ENCODE measurements around the gene SLC16A2.

Gene SLC16A2

DNA sequence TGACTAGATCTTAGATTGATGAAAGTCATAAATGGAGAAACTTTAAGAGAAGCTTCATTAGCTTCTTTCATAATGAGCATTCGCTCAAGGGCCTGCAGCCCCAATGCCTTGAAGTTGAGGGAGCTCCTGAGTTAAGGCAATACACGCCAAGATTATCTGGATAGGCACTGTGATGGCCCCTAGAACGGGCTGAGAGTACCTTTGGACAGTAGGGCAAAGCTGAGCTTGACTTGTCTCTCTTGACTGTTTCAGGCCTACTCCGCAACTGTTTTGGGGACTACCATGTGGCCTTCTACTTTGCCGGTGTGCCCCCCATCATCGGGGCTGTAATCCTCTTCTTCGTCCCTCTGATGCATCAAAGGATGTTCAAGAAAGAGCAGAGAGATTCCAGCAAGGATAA, 109.8 kb downstream of the SLC16A2 start:
- H2AFZ ChIP-seq (ENCODE audit: low read length), result no peak overlapping the region
- H3F3A ChIP-seq (ENCODE audit: low read depth), result no peaks in the 10 kb centered on the region
- TF ChIP-seq EZH2phosphoT487 (IDR thresholded peaks at IDR 0.05; ENCODE audit: borderline replicate concordance), result no peak
- TF ChIP-seq, protein P1, sequence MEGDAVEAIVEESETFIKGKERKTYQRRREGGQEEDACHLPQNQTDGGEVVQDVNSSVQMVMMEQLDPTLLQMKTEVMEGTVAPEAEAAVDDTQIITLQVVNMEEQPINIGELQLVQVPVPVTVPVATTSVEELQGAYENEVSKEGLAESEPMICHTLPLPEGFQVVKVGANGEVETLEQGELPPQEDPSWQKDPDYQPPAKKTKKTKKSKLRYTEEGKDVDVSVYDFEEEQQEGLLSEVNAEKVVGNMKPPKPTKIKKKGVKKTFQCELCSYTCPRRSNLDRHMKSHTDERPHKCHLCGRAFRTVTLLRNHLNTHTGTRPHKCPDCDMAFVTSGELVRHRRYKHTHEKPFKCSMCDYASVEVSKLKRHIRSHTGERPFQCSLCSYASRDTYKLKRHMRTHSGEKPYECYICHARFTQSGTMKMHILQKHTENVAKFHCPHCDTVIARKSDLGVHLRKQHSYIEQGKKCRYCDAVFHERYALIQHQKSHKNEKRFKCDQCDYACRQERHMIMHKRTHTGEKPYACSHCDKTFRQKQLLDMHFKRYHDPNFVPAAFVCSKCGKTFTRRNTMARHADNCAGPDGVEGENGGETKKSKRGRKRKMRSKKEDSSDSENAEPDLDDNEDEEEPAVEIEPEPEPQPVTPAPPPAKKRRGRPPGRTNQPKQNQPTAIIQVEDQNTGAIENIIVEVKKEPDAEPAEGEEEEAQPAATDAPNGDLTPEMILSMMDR (conservative IDR thresholded peaks at IDR 0.05; ENCODE audit: low read length), result no peak
- H3K4me2 ChIP-seq (ENCODE audit: low read depth, low read length, poor library complexity, severe bottlenecking), result no peak overlapping the region
- no peaks in the 10 kb centered on the region for H4K20me1 ChIP-seq (ENCODE audit: insufficient read depth, low read length, poor library complexity, severe bottlenecking)
- no peaks in the 10 kb centered on the region for H3K27me3 ChIP-seq (ENCODE audit: insufficient read depth, low read length, poor library complexity, severe bottlenecking)
- no peaks in the 10 kb centered on the region for H3K9me3 ChIP-seq (ENCODE audit: insufficient read depth, low read depth, low read length)
- H3K9me2 ChIP-seq (replicated peaks; ENCODE audit: low read depth, low read length), result no peaks in the 10 kb centered on the region
- H3K4me1 ChIP-seq (ENCODE audit: insufficient read depth, low read length, poor library complexity, severe bottlenecking), result peaks cover 5% of the 10 kb centered on the region
- no peaks in the 10 kb centered on the region for H3K36me3 ChIP-seq (ENCODE audit: insufficient read depth, low read length)
- H3K79me2 ChIP-seq (ENCODE audit: insufficient read depth, low read length), result no peaks in the 10 kb centered on the region
- no peak overlapping the region for H3K4me3 ChIP-seq (ENCODE audit: low read length, poor library complexity, severe bottlenecking)
- H3K9ac ChIP-seq (ENCODE audit: low read depth, low read length, poor library complexity, severe bottlenecking), result no peak overlapping the region

DNA sequence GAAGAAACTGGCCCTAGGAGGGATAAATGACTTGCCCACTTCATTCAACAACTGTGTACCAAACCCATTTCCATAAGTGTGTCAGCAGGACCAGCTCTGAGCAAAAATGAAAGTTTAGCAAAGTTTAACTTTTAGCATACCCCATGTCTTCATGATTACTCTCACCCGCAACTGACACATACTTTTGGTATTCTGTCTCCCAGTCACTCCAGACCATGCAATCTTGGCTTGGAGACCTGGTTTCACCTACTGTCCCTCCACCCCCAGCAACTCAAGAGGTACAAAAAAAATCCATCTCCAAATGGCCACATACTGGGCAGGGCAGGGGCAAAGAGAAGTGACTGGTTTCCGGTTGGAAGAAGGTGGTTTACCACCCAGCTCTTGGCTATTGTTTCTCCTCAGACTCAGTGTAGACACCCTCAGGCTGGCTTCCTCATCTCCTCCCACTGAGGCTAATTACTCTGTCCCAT, 113.3 kb downstream of the SLC16A2 start:
- Histone ChIP-seq H3K36me3 (ENCODE audit: insufficient read depth, low read length) (no peaks in the 10 kb centered on the region), H3K4me2 (ENCODE audit: low read depth, low read length, poor library complexity, severe bottlenecking) (peak overlapping the region; percentile 71), H2AFZ (ENCODE audit: low read length) (no peak overlapping the region), H3K27me3 (ENCODE audit: insufficient read depth, low read length, poor library complexity, severe bottlenecking) (no peaks in the 10 kb centered on the region), H3K4me3 (ENCODE audit: low read length, poor library complexity, severe bottlenecking) (peak overlapping the region; percentile 84), H3F3A (ENCODE audit: low read depth) (no peaks in the 10 kb centered on the region), H3K9ac (ENCODE audit: low read depth, low read length, poor library complexity, severe bottlenecking) (peak overlapping the region; percentile 79), H3K9me2 (replicated peaks; ENCODE audit: low read depth, low read length) (no peaks in the 10 kb centered on the region), H4K20me1 (ENCODE audit: insufficient read depth, low read length, poor library complexity, severe bottlenecking) (no peaks in the 10 kb centered on the region), H3K4me1 (ENCODE audit: insufficient read depth, low read length, poor library complexity, severe bottlenecking) (peaks cover 5% of the 10 kb centered on the region), H3K9me3 (ENCODE audit: insufficient read depth, low read depth, low read length) (no peaks in the 10 kb centered on the region), H3K79me2 (ENCODE audit: insufficient read depth, low read length) (no peaks in the 10 kb centered on the region)
- TF ChIP-seq EZH2phosphoT487 (IDR thresholded peaks at IDR 0.05; ENCODE audit: borderline replicate concordance), result no peak

DNA sequence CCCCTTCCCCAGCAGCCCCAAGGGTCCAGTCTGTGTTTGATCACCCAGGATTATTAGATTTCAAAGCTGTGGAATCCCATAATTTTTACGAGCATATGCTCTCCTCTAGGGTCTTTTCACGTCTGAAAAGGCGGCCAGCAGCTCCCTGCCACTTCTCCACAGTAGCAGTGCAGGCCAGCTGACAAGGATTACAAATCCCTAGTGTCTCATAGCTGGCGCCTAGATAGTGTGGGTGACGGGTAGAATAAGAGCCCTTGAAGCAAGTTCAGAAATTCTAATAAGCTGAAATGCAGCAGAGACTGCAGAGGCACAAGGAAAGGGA, 113.8 kb downstream of the SLC16A2 start:
- Histone ChIP-seq H3F3A (ENCODE audit: low read depth) (no peaks in the 10 kb centered on the region), H3K79me2 (ENCODE audit: insufficient read depth, low read length) (no peaks in the 10 kb centered on the region), H3K4me2 (ENCODE audit: low read depth, low read length, poor library complexity, severe bottlenecking) (peak overlapping the region; percentile 71), H3K9ac (ENCODE audit: low read depth, low read length, poor library complexity, severe bottlenecking) (peak overlapping the region; percentile 79), H3K27me3 (ENCODE audit: insufficient read depth, low read length, poor library complexity, severe bottlenecking) (no peaks in the 10 kb centered on the region), H3K9me2 (replicated peaks; ENCODE audit: low read depth, low read length) (no peaks in the 10 kb centered on the region), H3K36me3 (ENCODE audit: insufficient read depth, low read length) (no peaks in the 10 kb centered on the region), H2AFZ (ENCODE audit: low read length) (0 out of 2 replicates have a peak overlapping the region, but pooled peaks have one; percentile 79), H3K4me1 (ENCODE audit: insufficient read depth, low read length, poor library complexity, severe bottlenecking) (peaks cover 5% of the 10 kb centered on the region), H3K9me3 (ENCODE audit: insufficient read depth, low read depth, low read length) (no peaks in the 10 kb centered on the region), H4K20me1 (ENCODE audit: insufficient read depth, low read length, poor library complexity, severe bottlenecking) (no peaks in the 10 kb centered on the region), H3K4me3 (ENCODE audit: low read length, poor library complexity, severe bottlenecking) (peak overlapping the region; percentile 84)
- TF ChIP-seq EZH2phosphoT487 (IDR thresholded peaks at IDR 0.05; ENCODE audit: borderline replicate concordance), result no peak
- TF ChIP-seq, protein P1 (conservative IDR thresholded peaks at IDR 0.05; ENCODE audit: low read length), result no peak

DNA sequence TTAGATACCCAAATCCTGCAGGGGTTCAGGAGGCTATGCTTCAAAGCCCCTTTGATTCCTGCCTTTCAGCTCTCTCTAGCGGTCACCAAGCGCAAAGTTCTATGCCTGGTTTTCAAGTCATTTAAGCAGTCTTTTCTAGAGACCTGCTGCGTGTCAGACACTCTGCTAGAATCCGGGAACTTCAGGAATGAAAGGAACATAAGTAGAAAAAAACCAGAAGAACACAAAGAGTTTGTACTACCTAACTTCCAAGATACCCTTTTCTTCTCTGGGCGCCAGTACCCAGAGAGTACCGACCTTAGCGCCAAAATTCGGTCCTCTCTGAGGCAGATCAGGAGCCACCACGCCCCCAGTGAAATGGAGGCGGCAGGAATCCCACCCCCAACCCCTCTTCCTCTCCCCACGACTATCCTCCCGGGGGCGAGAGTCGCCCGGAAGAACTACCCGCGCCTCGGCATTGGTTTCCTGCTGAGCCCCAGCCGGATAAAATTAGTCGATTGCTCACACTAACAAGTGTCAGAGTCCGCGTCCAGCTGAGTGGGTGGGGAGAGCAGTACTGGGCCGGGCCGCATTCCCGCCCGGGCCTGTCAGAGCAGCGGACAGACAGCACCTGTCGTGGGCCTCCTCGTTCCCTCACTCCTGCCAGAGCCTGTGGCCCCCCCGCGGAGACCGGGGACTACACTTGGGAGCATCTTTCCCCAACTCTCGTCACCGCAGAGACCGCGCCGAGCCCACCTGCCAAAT, 114.3 kb downstream of the SLC16A2 start:
- TF ChIP-seq, protein P1 (conservative IDR thresholded peaks at IDR 0.05; ENCODE audit: low read length), result peak; percentile 61
- no peak for TF ChIP-seq EZH2phosphoT487 (IDR thresholded peaks at IDR 0.05; ENCODE audit: borderline replicate concordance)
- Histone ChIP-seq H3K27me3 (ENCODE audit: insufficient read depth, low read length, poor library complexity, severe bottlenecking) (no peaks in the 10 kb centered on the region), H3K4me2 (ENCODE audit: low read depth, low read length, poor library complexity, severe bottlenecking) (peak overlapping the region; percentile 71), H3K79me2 (ENCODE audit: insufficient read depth, low read length) (no peaks in the 10 kb centered on the region), H3K9ac (ENCODE audit: low read depth, low read length, poor library complexity, severe bottlenecking) (peak overlapping the region; percentile 79), H3K4me1 (ENCODE audit: insufficient read depth, low read length, poor library complexity, severe bottlenecking) (peaks cover 5% of the 10 kb centered on the region), H3K9me2 (replicated peaks; ENCODE audit: low read depth, low read length) (no peaks in the 10 kb centered on the region), H2AFZ (ENCODE audit: low read length) (peak overlapping the region; percentile 79), H3K4me3 (ENCODE audit: low read length, poor library complexity, severe bottlenecking) (peak overlapping the region; percentile 84), H3K36me3 (ENCODE audit: insufficient read depth, low read length) (no peaks in the 10 kb centered on the region), H3K9me3 (ENCODE audit: insufficient read depth, low read depth, low read length) (no peaks in the 10 kb centered on the region), H3F3A (ENCODE audit: low read depth) (no peaks in the 10 kb centered on the region), H4K20me1 (ENCODE audit: insufficient read depth, low read length, poor library complexity, severe bottlenecking) (no peaks in the 10 kb centered on the region)

Data from Loucy (cell line).